ENCODE measurements around the gene RFC5. TPM values are rescaled to one million over a fixed set of nuclear protein-coding genes. Genes with fewer than 3 reads are reported as not detected.
A peak's percentile ranks its signal among the peaks of the same experiment; 100 is the strongest.

RFC5 gene
- polyA plus RNA-seq, 3 donors = 6.6 to 8.0 (median 7.5) TPM

DNA sequence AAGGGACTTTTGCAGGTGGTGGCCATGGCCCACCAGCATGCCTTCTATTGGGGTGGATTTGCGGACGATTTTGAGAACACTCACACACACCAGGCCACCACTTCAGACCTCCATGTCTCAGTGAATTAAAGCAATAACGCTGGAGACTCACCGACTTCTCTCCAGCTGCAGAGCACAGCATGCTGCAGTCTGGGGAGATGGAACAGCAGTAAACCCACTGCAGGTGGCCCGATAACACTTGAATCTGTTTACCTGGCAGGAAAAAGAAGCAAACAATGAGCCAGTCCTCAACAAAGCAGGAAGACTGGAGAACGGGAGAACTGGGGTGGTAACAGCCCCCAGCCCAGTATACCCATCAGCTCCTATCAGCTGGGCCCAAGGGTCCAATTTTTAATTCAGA is 21.6 kb downstream of the RFC5 start:
- Histone ChIP-seq H3K4me1 (ENCODE audit: control insufficient read depth in 1 of 2, insufficient read depth in 2 of 2, low read length in 2 of 2) (no peaks in the 10 kb centered on the region), H3K9me3 (replicated peaks in 1 of 2; ENCODE audit: control insufficient read depth in 1 of 2, insufficient read depth in 1 of 2, low read length in 2 of 2) (no peaks in the 10 kb centered on the region), H3K9ac (ENCODE audit: insufficient read depth, low read length, poor library complexity, severe bottlenecking) (no peak overlapping the region), H3K4me2 (replicated peaks; ENCODE audit: extremely low read depth, low read length, poor library complexity, severe bottlenecking) (no peak overlapping the region), H3K4me3 (replicated peaks in 1 of 3; ENCODE audit: low read depth in 2 of 3, low read length in 3 of 3) (no peak overlapping the region), H4K20me1 (ENCODE audit: insufficient read depth, low read length) (no peaks in the 10 kb centered on the region), H3K27me3 (ENCODE audit: control insufficient read depth in 2 of 2, insufficient read depth in 2 of 2, low read length in 2 of 2) (no peaks in the 10 kb centered on the region), H2AFZ (ENCODE audit: insufficient read depth, low read depth, low read length, poor library complexity, severe bottlenecking) (no peak overlapping the region), H3K27ac (ENCODE audit: low read depth in 1 of 2, low read length in 2 of 2) (peak overlapping the region in 1 of 2 donors; percentile 0), H3K36me3 (replicated peaks in 1 of 2; ENCODE audit: control insufficient read depth in 1 of 2, insufficient read depth in 2 of 2, low read length in 2 of 2) (peaks cover 74 to 100% of the 10 kb centered on the region in 2 donors), H3K79me2 (ENCODE audit: insufficient read depth, low read length) (no peaks in the 10 kb centered on the region)
- Mint-ChIP-seq H3K4me1 (peaks cover 1% of the 10 kb centered on the region), H3K27ac (no peak overlapping the region), H3K4me3 (no peak overlapping the region), H3K27me3 (ENCODE audit: low read depth in 3 of 3) (no peaks in the 10 kb centered on the region), H3K36me3 (peaks cover 78 to 94% of the 10 kb centered on the region in 2 donors), H3K9me3 (peaks cover 0 to 3% (median 0%) of the 10 kb centered on the region in 7 donors)
- WGBS (ENCODE audit: insufficient coverage) = 80% methylated on average over 3 of the region's 6 CpGs
- DNase-seq = no peak
- intact Hi-C loops (cut with micrococcal nuclease) = no loop called here
- TF ChIP-seq, protein P1, sequence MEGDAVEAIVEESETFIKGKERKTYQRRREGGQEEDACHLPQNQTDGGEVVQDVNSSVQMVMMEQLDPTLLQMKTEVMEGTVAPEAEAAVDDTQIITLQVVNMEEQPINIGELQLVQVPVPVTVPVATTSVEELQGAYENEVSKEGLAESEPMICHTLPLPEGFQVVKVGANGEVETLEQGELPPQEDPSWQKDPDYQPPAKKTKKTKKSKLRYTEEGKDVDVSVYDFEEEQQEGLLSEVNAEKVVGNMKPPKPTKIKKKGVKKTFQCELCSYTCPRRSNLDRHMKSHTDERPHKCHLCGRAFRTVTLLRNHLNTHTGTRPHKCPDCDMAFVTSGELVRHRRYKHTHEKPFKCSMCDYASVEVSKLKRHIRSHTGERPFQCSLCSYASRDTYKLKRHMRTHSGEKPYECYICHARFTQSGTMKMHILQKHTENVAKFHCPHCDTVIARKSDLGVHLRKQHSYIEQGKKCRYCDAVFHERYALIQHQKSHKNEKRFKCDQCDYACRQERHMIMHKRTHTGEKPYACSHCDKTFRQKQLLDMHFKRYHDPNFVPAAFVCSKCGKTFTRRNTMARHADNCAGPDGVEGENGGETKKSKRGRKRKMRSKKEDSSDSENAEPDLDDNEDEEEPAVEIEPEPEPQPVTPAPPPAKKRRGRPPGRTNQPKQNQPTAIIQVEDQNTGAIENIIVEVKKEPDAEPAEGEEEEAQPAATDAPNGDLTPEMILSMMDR (IDR thresholded peaks at IDR 0.05) = no peak

DNA sequence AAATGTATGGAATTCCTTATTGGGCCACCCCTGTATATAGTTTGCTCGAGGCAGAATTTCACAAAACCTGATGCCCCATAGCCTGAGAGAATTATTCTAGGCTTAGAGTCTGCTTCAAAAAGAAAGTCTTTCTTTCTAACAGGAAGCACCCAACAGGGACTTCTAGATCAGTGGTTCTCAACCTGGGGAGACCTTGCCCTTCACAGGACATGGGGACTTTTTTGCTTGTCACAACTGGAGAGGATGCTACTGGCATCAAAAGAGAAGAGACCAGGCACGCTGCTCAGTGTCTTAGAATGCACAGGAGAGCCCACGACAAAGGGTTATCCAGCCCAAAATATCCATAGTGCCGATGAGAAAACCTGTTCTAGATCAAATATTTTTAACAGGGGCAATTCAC is 25.6 kb downstream of the RFC5 start:
- Histone ChIP-seq H3K4me2 (replicated peaks; ENCODE audit: extremely low read depth, low read length, poor library complexity, severe bottlenecking) (no peak overlapping the region), H3K4me3 (replicated peaks in 1 of 3; ENCODE audit: low read depth in 2 of 3, low read length in 3 of 3) (no peak overlapping the region), H3K27ac (ENCODE audit: low read depth in 1 of 2, low read length in 2 of 2) (no peak overlapping the region), H3K9ac (ENCODE audit: insufficient read depth, low read length, poor library complexity, severe bottlenecking) (no peak overlapping the region), H3K4me1 (ENCODE audit: control insufficient read depth in 1 of 2, insufficient read depth in 2 of 2, low read length in 2 of 2) (no peaks in the 10 kb centered on the region), H2AFZ (ENCODE audit: insufficient read depth, low read depth, low read length, poor library complexity, severe bottlenecking) (no peak overlapping the region), H3K9me3 (replicated peaks in 1 of 2; ENCODE audit: control insufficient read depth in 1 of 2, insufficient read depth in 1 of 2, low read length in 2 of 2) (no peaks in the 10 kb centered on the region), H3K79me2 (ENCODE audit: insufficient read depth, low read length) (no peaks in the 10 kb centered on the region), H3K27me3 (ENCODE audit: control insufficient read depth in 2 of 2, insufficient read depth in 2 of 2, low read length in 2 of 2) (no peaks in the 10 kb centered on the region), H4K20me1 (ENCODE audit: insufficient read depth, low read length) (peaks cover 5% of the 10 kb centered on the region), H3K36me3 (replicated peaks in 1 of 2; ENCODE audit: control insufficient read depth in 1 of 2, insufficient read depth in 2 of 2, low read length in 2 of 2) (peaks cover 48 to 95% of the 10 kb centered on the region in 2 donors)
- peaks cover 0 to 3% (median 0%) of the 10 kb centered on the region in 7 donors for H3K9me3 Mint-ChIP-seq
- H3K27me3 Mint-ChIP-seq (ENCODE audit: low read depth in 3 of 3) = no peaks in the 10 kb centered on the region
- TF ChIP-seq, protein P1 (IDR thresholded peaks at IDR 0.05) = no peak
- no peak for DNase-seq
- intact Hi-C loops (cut with micrococcal nuclease) = no loop called here
- H3K36me3 Mint-ChIP-seq = peaks cover 66 to 93% of the 10 kb centered on the region in 2 donors
- H3K4me1 Mint-ChIP-seq = peaks cover 1% of the 10 kb centered on the region
- H3K4me3 Mint-ChIP-seq = no peak overlapping the region
- H3K27ac Mint-ChIP-seq = no peak overlapping the region
- WGBS (ENCODE audit: insufficient coverage) = 80% methylated on average over 2 of the region's 4 CpGs

Data from CD14-positive monocyte (primary cell).